Sigmoid colon (tissue), 4 donors: ENCODE data around the gene CYP8B1.

Experiments used
- CTCF ChIP-seq, 4 experiments: fragments of 450-650 bp in 3 of 4; fragments of 200-600 bp in 1 of 4; IDR thresholded peaks; one replicate each; pipeline ENCODE4 v1.5.1; 2016 to 2019; ENCODE audit warnings: antibody characterized with exemption in 4 of 4, mild to moderate bottlenecking in 3 of 4, moderate library complexity in 2 of 4
- EP300 ChIP-seq, 4 donors: sonication (generic); formaldehyde crosslinking; IDR thresholded peaks; one replicate each; pipeline ENCODE4 v1.6.1; 2017; ENCODE audit warnings: antibody characterized with exemption in 4 of 4
- POLR2AphosphoS5 ChIP-seq, 4 donors: sonication (generic); formaldehyde crosslinking; IDR thresholded peaks; one replicate each; pipeline ENCODE4 v1.6.1; 2017; ENCODE audit warnings: antibody characterized with exemption in 4 of 4

- TF ChIP-seq CTCF (IDR thresholded peaks at IDR 0.05): no peak
- TF ChIP-seq POLR2AphosphoS5 (IDR thresholded peaks at IDR 0.05): no peak
- TF ChIP-seq EP300 (IDR thresholded peaks at IDR 0.05): no peak
Measured at GRCh38 chr3:42855547-42856380, 19.9 kb downstream of the CYP8B1 start.
